ENCODE data around the gene PHEX.

The PHEX gene

GRCh38 chrX:22069586-22069985 lies 37.5 kb downstream of the PHEX start:
- no peaks in the 10 kb centered on the region for H3K9me3 ChIP-seq (replicated peaks; ENCODE audit: insufficient read depth, low read length)
- H3K9me2 ChIP-seq (replicated peaks; ENCODE audit: insufficient read depth, low read length), result no peaks in the 10 kb centered on the region
- no peak overlapping the region for H3K27ac ChIP-seq (ENCODE audit: low read length)
- DNase-seq, result no peak
- H3F3A ChIP-seq (ENCODE audit: insufficient read depth, low read length), result no peaks in the 10 kb centered on the region
- H4K20me1 ChIP-seq (ENCODE audit: insufficient read depth, low read length), result no peaks in the 10 kb centered on the region
- H3K36me3 ChIP-seq (replicated peaks; ENCODE audit: insufficient read depth, low read length), result no peaks in the 10 kb centered on the region
- no peaks in the 10 kb centered on the region for H3K4me1 ChIP-seq (ENCODE audit: low read length)
- no peaks in the 10 kb centered on the region for H3K27me3 ChIP-seq (replicated peaks; ENCODE audit: insufficient read depth, low read length)
- H3K9ac ChIP-seq (ENCODE audit: low read length), result no peak overlapping the region
- no peak overlapping the region for H2AFZ ChIP-seq (ENCODE audit: low read length)
- H3K4me3 ChIP-seq (ENCODE audit: low read length), result no peak overlapping the region
- TF ChIP-seq, protein P1, sequence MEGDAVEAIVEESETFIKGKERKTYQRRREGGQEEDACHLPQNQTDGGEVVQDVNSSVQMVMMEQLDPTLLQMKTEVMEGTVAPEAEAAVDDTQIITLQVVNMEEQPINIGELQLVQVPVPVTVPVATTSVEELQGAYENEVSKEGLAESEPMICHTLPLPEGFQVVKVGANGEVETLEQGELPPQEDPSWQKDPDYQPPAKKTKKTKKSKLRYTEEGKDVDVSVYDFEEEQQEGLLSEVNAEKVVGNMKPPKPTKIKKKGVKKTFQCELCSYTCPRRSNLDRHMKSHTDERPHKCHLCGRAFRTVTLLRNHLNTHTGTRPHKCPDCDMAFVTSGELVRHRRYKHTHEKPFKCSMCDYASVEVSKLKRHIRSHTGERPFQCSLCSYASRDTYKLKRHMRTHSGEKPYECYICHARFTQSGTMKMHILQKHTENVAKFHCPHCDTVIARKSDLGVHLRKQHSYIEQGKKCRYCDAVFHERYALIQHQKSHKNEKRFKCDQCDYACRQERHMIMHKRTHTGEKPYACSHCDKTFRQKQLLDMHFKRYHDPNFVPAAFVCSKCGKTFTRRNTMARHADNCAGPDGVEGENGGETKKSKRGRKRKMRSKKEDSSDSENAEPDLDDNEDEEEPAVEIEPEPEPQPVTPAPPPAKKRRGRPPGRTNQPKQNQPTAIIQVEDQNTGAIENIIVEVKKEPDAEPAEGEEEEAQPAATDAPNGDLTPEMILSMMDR (IDR thresholded peaks at IDR 0.05; ENCODE audit: low read length), result no peak
- TF ChIP-seq EZH2 (optimal IDR thresholded peaks at IDR 0.05; ENCODE audit: low read depth, low read length) (no peak), EZH2phosphoT487 (IDR thresholded peaks at IDR 0.05; ENCODE audit: low read length) (no peak)
- no peak overlapping the region for H3K4me2 ChIP-seq (ENCODE audit: low read depth, low read length)
- no peaks in the 10 kb centered on the region for H3K79me2 ChIP-seq (ENCODE audit: low read length)

DNA sequence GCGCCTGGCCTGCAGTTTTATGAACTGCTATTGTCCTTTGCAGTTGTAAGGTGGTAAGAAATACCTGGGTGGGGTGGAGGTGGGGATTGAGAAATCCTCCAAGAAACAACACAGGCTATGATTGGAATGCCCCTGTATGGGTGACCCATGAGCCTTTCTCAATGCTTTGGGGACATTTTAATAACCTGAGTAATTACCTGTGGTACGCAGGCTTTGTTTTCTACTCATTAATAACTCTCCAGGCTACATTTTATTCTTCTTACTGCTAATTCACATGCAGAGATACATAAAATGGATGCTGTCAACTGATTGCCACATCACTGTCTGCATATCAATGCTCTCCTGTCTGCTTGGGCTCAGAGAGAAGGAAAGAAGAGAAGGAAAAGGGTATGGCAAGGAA lies 41.8 kb downstream of the PHEX start:
- Histone ChIP-seq H3K9me2 (replicated peaks; ENCODE audit: insufficient read depth, low read length) (no peaks in the 10 kb centered on the region), H3K4me3 (ENCODE audit: low read length) (no peak overlapping the region), H3K4me2 (ENCODE audit: low read depth, low read length) (no peak overlapping the region), H3K27me3 (replicated peaks; ENCODE audit: insufficient read depth, low read length) (no peaks in the 10 kb centered on the region), H3F3A (ENCODE audit: insufficient read depth, low read length) (no peaks in the 10 kb centered on the region), H3K9ac (ENCODE audit: low read length) (no peak overlapping the region), H4K20me1 (ENCODE audit: insufficient read depth, low read length) (no peaks in the 10 kb centered on the region), H2AFZ (ENCODE audit: low read length) (no peak overlapping the region), H3K79me2 (ENCODE audit: low read length) (no peaks in the 10 kb centered on the region), H3K9me3 (replicated peaks; ENCODE audit: insufficient read depth, low read length) (no peaks in the 10 kb centered on the region), H3K27ac (ENCODE audit: low read length) (no peak overlapping the region), H3K36me3 (replicated peaks; ENCODE audit: insufficient read depth, low read length) (no peaks in the 10 kb centered on the region), H3K4me1 (ENCODE audit: low read length) (no peaks in the 10 kb centered on the region)
- TF ChIP-seq EZH2 (optimal IDR thresholded peaks at IDR 0.05; ENCODE audit: low read depth, low read length), result no peak
- TF ChIP-seq, protein P1 (IDR thresholded peaks at IDR 0.05; ENCODE audit: low read length), result no peak
- no peak for TF ChIP-seq EZH2phosphoT487 (IDR thresholded peaks at IDR 0.05; ENCODE audit: low read length)
- DNase-seq, result no peak

GRCh38 chrX:22078117-22078516 lies 46.0 kb downstream of the PHEX start:
- Histone ChIP-seq H3K79me2 (ENCODE audit: low read length) (no peaks in the 10 kb centered on the region), H3K36me3 (replicated peaks; ENCODE audit: insufficient read depth, low read length) (no peaks in the 10 kb centered on the region), H3K4me1 (ENCODE audit: low read length) (no peaks in the 10 kb centered on the region), H3K27ac (ENCODE audit: low read length) (no peak overlapping the region), H2AFZ (ENCODE audit: low read length) (no peak overlapping the region), H3K27me3 (replicated peaks; ENCODE audit: insufficient read depth, low read length) (no peaks in the 10 kb centered on the region), H3K9me3 (replicated peaks; ENCODE audit: insufficient read depth, low read length) (no peaks in the 10 kb centered on the region), H3K9me2 (replicated peaks; ENCODE audit: insufficient read depth, low read length) (no peaks in the 10 kb centered on the region), H4K20me1 (ENCODE audit: insufficient read depth, low read length) (no peaks in the 10 kb centered on the region), H3F3A (ENCODE audit: insufficient read depth, low read length) (no peaks in the 10 kb centered on the region), H3K4me3 (ENCODE audit: low read length) (no peak overlapping the region), H3K9ac (ENCODE audit: low read length) (no peak overlapping the region), H3K4me2 (ENCODE audit: low read depth, low read length) (no peak overlapping the region)
- TF ChIP-seq, protein P1 (IDR thresholded peaks at IDR 0.05; ENCODE audit: low read length), result no peak
- TF ChIP-seq EZH2phosphoT487 (IDR thresholded peaks at IDR 0.05; ENCODE audit: low read length), result no peak
- TF ChIP-seq EZH2 (optimal IDR thresholded peaks at IDR 0.05; ENCODE audit: low read depth, low read length), result no peak
- no peak for DNase-seq

All from MM.1S (cell line).